ENCODE data around the gene SH3RF3.

Gene SH3RF3

GRCh38 chr2:109342256-109342850 is 213.3 kb downstream of the SH3RF3 start:
- DNase-seq: no peak

GRCh38 chr2:109342930-109343329 is 213.9 kb downstream of the SH3RF3 start:
- DNase-seq: no peak

GRCh38 chr2:109343460-109343859 is 214.5 kb downstream of the SH3RF3 start:
- DNase-seq: no peak

GRCh38 chr2:109344270-109344805 is 215.3 kb downstream of the SH3RF3 start:
- DNase-seq: no peak

- no peak for DNase-seq
Observed at GRCh38 chr2:109345091-109345490, 216.1 kb downstream of the SH3RF3 start.

- no peak for DNase-seq
Observed at GRCh38 chr2:109345653-109346480, 216.9 kb downstream of the SH3RF3 start.

GRCh38 chr2:109346601-109347228 is 217.7 kb downstream of the SH3RF3 start:
- DNase-seq: no peak

GRCh38 chr2:109347626-109348025 is 218.6 kb downstream of the SH3RF3 start:
- DNase-seq: no peak

GRCh38 chr2:109348190-109348589 is 219.2 kb downstream of the SH3RF3 start:
- DNase-seq: no peak

- no peak for DNase-seq
Observed at GRCh38 chr2:109348671-109349502, 219.9 kb downstream of the SH3RF3 start.

- DNase-seq: no peak
Observed at GRCh38 chr2:109349503-109350465, 220.8 kb downstream of the SH3RF3 start.

GRCh38 chr2:109350526-109350925 is 221.5 kb downstream of the SH3RF3 start:
- no peak for DNase-seq

- no peak for DNase-seq
Observed at GRCh38 chr2:109351164-109351756, 222.3 kb downstream of the SH3RF3 start.

GRCh38 chr2:109352056-109352897 is 223.3 kb downstream of the SH3RF3 start:
- no peak for DNase-seq

GRCh38 chr2:109352898-109353689 is 224.1 kb downstream of the SH3RF3 start:
- no peak for DNase-seq

- DNase-seq: no peak
Observed at GRCh38 chr2:109353806-109354745, 225.1 kb downstream of the SH3RF3 start.

GRCh38 chr2:109355192-109355843 is 226.3 kb downstream of the SH3RF3 start:
- DNase-seq: no peak
